Measurements from ENCODE around the gene CLSTN1.

The CLSTN1 gene

GRCh38 chr1:9833632-9834031, 9.9 kb upstream of the CLSTN1 start:
- Histone ChIP-seq H3K79me2 (no peaks in the 10 kb centered on the region), H3K27ac (no peak overlapping the region), H3K36me3 (ENCODE audit: control insufficient read depth, insufficient read depth, low read length) (no peaks in the 10 kb centered on the region), H3K9me3 (ENCODE audit: control insufficient read depth, low read length) (no peaks in the 10 kb centered on the region), H3K9ac (no peak overlapping the region), H3K4me1 (no peaks in the 10 kb centered on the region), H3K27me3 (ENCODE audit: control insufficient read depth, insufficient read depth, low read length) (no peaks in the 10 kb centered on the region), H2AFZ (no peak overlapping the region), H3K4me2 (ENCODE audit: low read length) (no peak overlapping the region), H3K4me3 (ENCODE audit: low read depth, low read length) (no peak overlapping the region)
- TF ChIP-seq CTCF (IDR thresholded peaks at IDR 0.05): no peak

- H3K4me2 ChIP-seq (ENCODE audit: low read length): no peak overlapping the region
- H3K4me3 ChIP-seq (ENCODE audit: low read depth, low read length): no peak overlapping the region
- no peaks in the 10 kb centered on the region for H3K36me3 ChIP-seq (ENCODE audit: control insufficient read depth, insufficient read depth, low read length)
- H3K27me3 ChIP-seq (ENCODE audit: control insufficient read depth, insufficient read depth, low read length): no peaks in the 10 kb centered on the region
- H3K79me2 ChIP-seq: no peaks in the 10 kb centered on the region
- peak overlapping the region; percentile 39 for H2AFZ ChIP-seq
- H3K4me1 ChIP-seq: peaks cover 17% of the 10 kb centered on the region
- no peak overlapping the region for H3K27ac ChIP-seq
- H3K9me3 ChIP-seq (ENCODE audit: control insufficient read depth, low read length): no peaks in the 10 kb centered on the region
- no peak for TF ChIP-seq CTCF (IDR thresholded peaks at IDR 0.05)
- H3K9ac ChIP-seq: no peak overlapping the region
Observed at GRCh38 chr1:9827558-9828185, 3.9 kb upstream of the CLSTN1 start.

- H3K9me3 ChIP-seq (ENCODE audit: control insufficient read depth, low read length): no peaks in the 10 kb centered on the region
- no peaks in the 10 kb centered on the region for H3K36me3 ChIP-seq (ENCODE audit: control insufficient read depth, insufficient read depth, low read length)
- H2AFZ ChIP-seq: peak overlapping the region; percentile 64
- no peak overlapping the region for H3K9ac ChIP-seq
- H3K27ac ChIP-seq: peak overlapping the region; percentile 75
- no peaks in the 10 kb centered on the region for H3K27me3 ChIP-seq (ENCODE audit: control insufficient read depth, insufficient read depth, low read length)
- no peaks in the 10 kb centered on the region for H3K79me2 ChIP-seq
- no peak overlapping the region for H3K4me2 ChIP-seq (ENCODE audit: low read length)
- peaks cover 17% of the 10 kb centered on the region for H3K4me1 ChIP-seq
- TF ChIP-seq CTCF (IDR thresholded peaks at IDR 0.05): no peak
- H3K4me3 ChIP-seq (ENCODE audit: low read depth, low read length): no peak overlapping the region
Observed at GRCh38 chr1:9826616-9827015, 2.9 kb upstream of the CLSTN1 start.

GRCh38 chr1:9826087-9826486, 2.3 kb upstream of the CLSTN1 start:
- H3K79me2 ChIP-seq: no peaks in the 10 kb centered on the region
- no peak overlapping the region for H3K4me2 ChIP-seq (ENCODE audit: low read length)
- no peaks in the 10 kb centered on the region for H3K36me3 ChIP-seq (ENCODE audit: control insufficient read depth, insufficient read depth, low read length)
- peaks cover 17% of the 10 kb centered on the region for H3K4me1 ChIP-seq
- peak overlapping the region; percentile 70 for H2AFZ ChIP-seq
- no peaks in the 10 kb centered on the region for H3K9me3 ChIP-seq (ENCODE audit: control insufficient read depth, low read length)
- no peaks in the 10 kb centered on the region for H3K27me3 ChIP-seq (ENCODE audit: control insufficient read depth, insufficient read depth, low read length)
- H3K9ac ChIP-seq: no peak overlapping the region
- no peak overlapping the region for H3K4me3 ChIP-seq (ENCODE audit: low read depth, low read length)
- peak overlapping the region; percentile 75 for H3K27ac ChIP-seq
- no peak for TF ChIP-seq CTCF (IDR thresholded peaks at IDR 0.05)

Measured in parathyroid adenoma (tissue), 2 donors.